Gastroesophageal sphincter (tissue), 4 donors: ENCODE data around the gene CAMK1D. TPM values are rescaled to one million over a fixed set of nuclear protein-coding genes. Genes with fewer than 3 reads are reported as not detected.

Source experiments
- ATAC-seq: fragments of 150-250 bp; one replicate; pipeline ENCODE4 v1.9.1; 2016; ENCODE audit warnings: mild to moderate bottlenecking, moderate library complexity
- H3K27ac ChIP-seq, 4 donors: fragments of 200-600 bp; sonication (generic) in 3 of 4; 1 replicate in 3 of 4; 2 replicates in 1 of 4; pipeline ENCODE4 v1.5.1; 2016 to 2019
- H3K27me3 ChIP-seq: fragments of 200-600 bp; sonication (generic); one replicate; pipeline ENCODE4 v1.5.1; 2019
- H3K36me3 ChIP-seq, 2 donors: fragments of 200-600 bp; sonication (generic); one replicate each; pipeline ENCODE4 v1.5.1; 2019; ENCODE audit warnings: control low read depth in 1 of 2
- H3K4me1 ChIP-seq, 3 donors: fragments of 200-600 bp; sonication (generic); 1 replicate in 2 of 3; 2 replicates in 1 of 3; pipeline ENCODE4 v1.5.1; 2016 to 2019; ENCODE audit warnings: control low read depth in 2 of 3
- H3K4me3 ChIP-seq, 2 donors: fragments of 200-600 bp; sonication (generic); one replicate each; pipeline ENCODE4 v1.5.1; 2019; ENCODE audit warnings: mild to moderate bottlenecking in 1 of 2, moderate library complexity in 1 of 2
- H3K9me3 ChIP-seq, 3 donors: fragments of 200-600 bp; sonication (generic); one replicate each; pipeline ENCODE4 v1.5.1; 2017 to 2019; ENCODE audit warnings: control low read depth in 2 of 3
- CTCF ChIP-seq, 4 experiments: fragments of 200-600 bp in 2 of 4; fragments of 450-650 bp in 2 of 4; sonication (generic) in 1 of 4; IDR thresholded peaks; one replicate each; pipeline ENCODE4 v1.5.1; 2017 to 2019; ENCODE audit warnings: antibody characterized with exemption in 4 of 4, mild to moderate bottlenecking in 2 of 4, moderate library complexity in 2 of 4
- EP300 ChIP-seq: sonication (generic); formaldehyde crosslinking; IDR thresholded peaks from one replicate; pipeline ENCODE4 v1.6.1; 2017; ENCODE audit warnings: antibody characterized with exemption, mild to moderate bottlenecking
- POLR2A ChIP-seq, 2 donors: fragments of 450-650 bp; IDR thresholded peaks; one replicate each; pipeline ENCODE4 v1.6.1; 2017; ENCODE audit warnings: antibody characterized with exemption in 2 of 2, mild to moderate bottlenecking in 2 of 2, moderate library complexity in 1 of 2
- POLR2AphosphoS5 ChIP-seq: sonication (generic); formaldehyde crosslinking; IDR thresholded peaks from one replicate; pipeline ENCODE4 v1.6.1; 2017; ENCODE audit warnings: antibody characterized with exemption
- WGBS, 2 donors: methylation state at CpG; one replicate each; pipeline ENCODE4 v1.1.5; 2018; ENCODE audit warnings: low coverage in 1 of 2; 5-methylcytosine and 5-hydroxymethylcytosine counted together
- total RNA-seq, 4 donors: library from RNA; depleted of rRNA; stranded (reverse); fragments of >200 nt; gene quantifications; one replicate each; pipeline ENCODE4 v1.1.0, GENCODE V29; 2016

The CAMK1D gene
- total RNA-seq, 4 donors from 2014 or later, result 11.6 to 18.3 (median 15.3) TPM

GRCh38 chr10:12833451-12833850 is 484.1 kb downstream of the CAMK1D start:
- peaks cover 0 to 31% of the 10 kb centered on the region in 2 donors for H3K36me3 ChIP-seq
- no peaks in the 10 kb centered on the region for H3K4me1 ChIP-seq
- H3K27ac ChIP-seq, result no peak overlapping the region
- no peaks in the 10 kb centered on the region for H3K27me3 ChIP-seq
- no peak for TF ChIP-seq CTCF (IDR thresholded peaks at IDR 0.05)
- no peak for TF ChIP-seq EP300
- TF ChIP-seq POLR2A (IDR thresholded peaks at IDR 0.05), result no peak
- TF ChIP-seq POLR2AphosphoS5, result no peak
- no peak for ATAC-seq
- no peak overlapping the region for H3K4me3 ChIP-seq
- H3K9me3 ChIP-seq, result no peaks in the 10 kb centered on the region
- WGBS, 2 donors, result 87 to 100% methylated on average over 2 to 11 of the region's 11 CpGs

GRCh38 chr10:12834116-12834665 is 484.8 kb downstream of the CAMK1D start:
- no peak for ATAC-seq
- TF ChIP-seq EP300 (no peak), POLR2A (IDR thresholded peaks at IDR 0.05) (no peak), POLR2AphosphoS5 (no peak)
- no peak overlapping the region for H3K4me3 ChIP-seq

GRCh38 chr10:12834721-12835120 is 485.4 kb downstream of the CAMK1D start:
- H3K4me3 ChIP-seq, result no peak overlapping the region
- H3K4me1 ChIP-seq, result peaks cover 0 to 2% (median under 1%) of the 10 kb centered on the region in 3 donors
- no peak for ATAC-seq
- H3K27ac ChIP-seq, result no peak overlapping the region
- no peaks in the 10 kb centered on the region for H3K9me3 ChIP-seq
- peaks cover 0 to 19% of the 10 kb centered on the region in 2 donors for H3K36me3 ChIP-seq
- TF ChIP-seq POLR2AphosphoS5, result no peak
- 79 to 87% methylated on average over 8 of the region's 10 CpGs for WGBS, 2 donors
- H3K27me3 ChIP-seq, result no peaks in the 10 kb centered on the region

More at GRCh38 chr10:12834116-12834665, 484.8 kb downstream of the CAMK1D start:
- Histone ChIP-seq H3K27me3 (no peaks in the 10 kb centered on the region), H3K36me3 (peaks cover 0 to 24% of the 10 kb centered on the region in 2 donors), H3K27ac (no peak overlapping the region), H3K4me1 (no peaks in the 10 kb centered on the region), H3K9me3 (no peaks in the 10 kb centered on the region)
- WGBS, 2 donors, result 79 to 91% methylated on average over 5 to 9 of the region's 19 CpGs

GRCh38 chr10:12835709-12836108 is 486.4 kb downstream of the CAMK1D start:
- TF ChIP-seq POLR2AphosphoS5 (no peak), POLR2A (IDR thresholded peaks at IDR 0.05) (no peak), EP300 (no peak), CTCF (IDR thresholded peaks at IDR 0.05) (no peak)
- no peaks in the 10 kb centered on the region for H3K27me3 ChIP-seq
- H3K36me3 ChIP-seq, result peaks cover 0 to 12% of the 10 kb centered on the region in 2 donors
- H3K27ac ChIP-seq, result no peak overlapping the region
- ATAC-seq, result no peak
- no peak overlapping the region for H3K4me3 ChIP-seq
- H3K4me1 ChIP-seq, result peaks cover 0 to 11% (median 4%) of the 10 kb centered on the region in 3 donors
- H3K9me3 ChIP-seq, result no peaks in the 10 kb centered on the region
- WGBS, 2 donors, result 39% methylated on average over 3 of the region's 5 CpGs; no CpG with 5 or more reads in 1 of the 2 donors

- TF ChIP-seq POLR2AphosphoS5 (no peak), CTCF (IDR thresholded peaks at IDR 0.05) (no peak), POLR2A (IDR thresholded peaks at IDR 0.05) (no peak), EP300 (no peak)
- no peaks in the 10 kb centered on the region for H3K36me3 ChIP-seq
- peaks cover 0 to 11% (median 4%) of the 10 kb centered on the region in 3 donors for H3K4me1 ChIP-seq
- ATAC-seq, result no peak
- H3K27ac ChIP-seq, result no peak overlapping the region
- H3K4me3 ChIP-seq, result no peak overlapping the region
- 60 to 90% methylated on average over 6 to 9 of the region's 9 CpGs for WGBS, 2 donors
- H3K9me3 ChIP-seq, result no peaks in the 10 kb centered on the region
- H3K27me3 ChIP-seq, result no peaks in the 10 kb centered on the region
Observed at GRCh38 chr10:12838366-12838765, 489.0 kb downstream of the CAMK1D start.
